HEK293 (cell line): ENCODE data around the gene DPP6.

Experiments
- CTCF ChIA-PET: fragments of 350-600 bp; formaldehyde crosslinking; extraction: SDS; loops from one replicate; lab custom pipeline; 2021; ENCODE audit warnings: antibody characterized with exemption; lab: Yijun Ruan, JAX
- POLR2A ChIA-PET: fragments of 300-600 bp; formaldehyde crosslinking; extraction: SDS; loops from one replicate; lab custom pipeline; 2020; ENCODE audit warnings: antibody characterized with exemption, inconsistent platforms; lab: Yijun Ruan, JAX
- H3K27ac ChIP-seq: fragments of 200-500 bp; sonication (Bioruptor generic); 2 replicates; pipeline ENCODE4 v1.5.1; 2014; ENCODE audit warnings: low read depth, low read length, control low read depth, inconsistent platforms; ENCODE audit errors: extremely low read depth
- H3K36me3 ChIP-seq, 2 experiments: fragments of 200-500 bp in 1 of 2; sonication (Bioruptor generic) in 1 of 2; 1 replicate in 1 of 2; 2 replicates in 1 of 2; pipeline ENCODE4 v1.5.1; 2014 to 2017; ENCODE audit warnings: inconsistent platforms in 2 of 2, low read length in 2 of 2; ENCODE audit not compliant: control insufficient read depth in 2 of 2, insufficient read depth in 1 of 2
- H3K4me1 ChIP-seq: fragments of 200-500 bp; sonication (Bioruptor generic); 2 replicates; pipeline ENCODE4 v1.5.1; 2014; ENCODE audit warnings: mild to moderate bottlenecking, low read length, inconsistent platforms; ENCODE audit not compliant: control insufficient read depth, insufficient read depth
- H3K4me3 ChIP-seq: 2 replicates; pipeline ENCODE4 v1.5.1; 2011; ENCODE audit warnings: low read depth, mild to moderate bottlenecking, control low read depth, low read length, moderate library complexity
- H3K9me3 ChIP-seq: fragments of 200-500 bp; sonication (Bioruptor generic); 2 replicates; pipeline ENCODE4 v1.5.1; 2014; ENCODE audit warnings: low read depth, low read length, inconsistent platforms; ENCODE audit not compliant: control insufficient read depth, insufficient read depth
- HOXA7 ChIP-seq: sonication (generic); formaldehyde crosslinking; IDR thresholded peaks from 2 replicates; pipeline ENCODE4 v1.8.1; 2022; ENCODE audit warnings: missing genetic modification reagents, borderline replicate concordance
- MYNN ChIP-seq: fragments of 450-650 bp; formaldehyde crosslinking; IDR thresholded peaks from 2 replicates; pipeline ENCODE4 v1.5.1; 2016; ENCODE audit warnings: missing biosample characterization, missing genetic modification characterization, borderline replicate concordance
- REPIN1 ChIP-seq: fragments of 450-650 bp; formaldehyde crosslinking; IDR thresholded peaks from 2 replicates; pipeline ENCODE4 v1.5.1; 2017; ENCODE audit warnings: missing biosample characterization, missing genetic modification characterization, low read depth
- SETDB1 ChIP-seq: IDR thresholded peaks from one replicate; pipeline ENCODE4 v1.6.1; 2017; ENCODE audit warnings: mild to moderate bottlenecking, low read length, moderate library complexity, mixed read lengths; ENCODE audit not compliant: insufficient read length
- SP2 ChIP-seq: fragments of 450-650 bp; formaldehyde crosslinking; IDR thresholded peaks from 2 replicates; pipeline ENCODE4 v1.5.1; 2016; ENCODE audit warnings: missing biosample characterization, missing genetic modification characterization
- SP3 ChIP-seq: fragments of 450-650 bp; formaldehyde crosslinking; IDR thresholded peaks from 2 replicates; pipeline ENCODE4 v1.5.1; 2016; ENCODE audit warnings: missing biosample characterization, missing genetic modification characterization
- YY2 ChIP-seq: fragments of 450-650 bp; formaldehyde crosslinking; IDR thresholded peaks from 2 replicates; pipeline ENCODE4 v1.5.1; 2016; ENCODE audit warnings: missing biosample characterization, missing genetic modification characterization
- ZBTB11 ChIP-seq: fragments of 450-650 bp; formaldehyde crosslinking; conservative IDR thresholded peaks from 2 replicates; pipeline ENCODE4 v1.5.1; 2016; ENCODE audit warnings: low read depth, missing biosample characterization, missing genetic modification characterization
- ZFHX2 ChIP-seq: fragments of 450-650 bp; formaldehyde crosslinking; conservative IDR thresholded peaks from 2 replicates; pipeline ENCODE4 v1.5.1; 2016; ENCODE audit warnings: missing biosample characterization, missing genetic modification characterization
- ZNF140 ChIP-seq: fragments of 450-650 bp; formaldehyde crosslinking; IDR thresholded peaks from 2 replicates; pipeline ENCODE4 v1.5.1; 2016; ENCODE audit warnings: missing biosample characterization, missing genetic modification characterization
- ZNF146 ChIP-seq: fragments of 450-650 bp; formaldehyde crosslinking; IDR thresholded peaks from 2 replicates; pipeline ENCODE4 v1.5.1; 2016; ENCODE audit warnings: missing biosample characterization, missing genetic modification characterization
- ZNF169 ChIP-seq: fragments of 450-650 bp; formaldehyde crosslinking; IDR thresholded peaks from 2 replicates; pipeline ENCODE4 v1.5.1; 2016; ENCODE audit warnings: missing biosample characterization, missing genetic modification characterization
- ZNF292 ChIP-seq: fragments of 450-650 bp; formaldehyde crosslinking; IDR thresholded peaks from 2 replicates; pipeline ENCODE4 v1.5.1; 2016; ENCODE audit warnings: low read depth, missing biosample characterization, missing genetic modification characterization, borderline replicate concordance
- ZNF366 ChIP-seq: fragments of 450-650 bp; formaldehyde crosslinking; conservative IDR thresholded peaks from 2 replicates; pipeline ENCODE4 v1.5.1; 2016; ENCODE audit warnings: missing biosample characterization, missing genetic modification characterization
- ZNF521 ChIP-seq: fragments of 450-650 bp; formaldehyde crosslinking; IDR thresholded peaks from 2 replicates; pipeline ENCODE4 v1.5.1; 2017; ENCODE audit warnings: missing biosample characterization, mild to moderate bottlenecking, missing genetic modification characterization
- ZNF560 ChIP-seq: fragments of 450-650 bp; formaldehyde crosslinking; IDR thresholded peaks from 2 replicates; pipeline ENCODE4 v1.5.1; 2017; ENCODE audit warnings: missing biosample characterization, missing genetic modification characterization, borderline replicate concordance
- ZNF621 ChIP-seq: fragments of 450-650 bp; formaldehyde crosslinking; IDR thresholded peaks from 2 replicates; pipeline ENCODE4 v1.5.1; 2017; ENCODE audit warnings: missing biosample characterization, missing genetic modification characterization
- ZNF624 ChIP-seq: fragments of 450-650 bp; formaldehyde crosslinking; IDR thresholded peaks from 2 replicates; pipeline ENCODE4 v1.5.1; 2017; ENCODE audit warnings: missing biosample characterization, missing genetic modification characterization
- ZNF629 ChIP-seq: fragments of 450-650 bp; formaldehyde crosslinking; IDR thresholded peaks from 2 replicates; pipeline ENCODE4 v1.5.1; 2017; ENCODE audit warnings: missing biosample characterization, missing genetic modification characterization
- ZNF677 ChIP-seq: fragments of 450-650 bp; IDR thresholded peaks from 2 replicates; pipeline ENCODE4 v1.5.0; 2018; ENCODE audit warnings: missing biosample characterization, mild to moderate bottlenecking, missing genetic modification characterization, moderate library complexity
- TF ChIP-seq, protein P1 (sequence below): fragments of 450-650 bp; formaldehyde crosslinking; IDR thresholded peaks from 2 replicates; pipeline ENCODE4 v1.5.1; 2016; ENCODE audit warnings: missing biosample characterization, missing genetic modification characterization
- TF ChIP-seq, protein P2 (sequence below): fragments of 450-650 bp; formaldehyde crosslinking; IDR thresholded peaks from 2 replicates; pipeline ENCODE4 v1.5.1; 2016; ENCODE audit warnings: missing biosample characterization, missing genetic modification characterization, low read depth
- TF ChIP-seq, protein P3 (sequence below): fragments of 450-650 bp; formaldehyde crosslinking; IDR thresholded peaks from 2 replicates; pipeline ENCODE4 v1.5.1; 2016; ENCODE audit warnings: missing biosample characterization, missing genetic modification characterization, borderline replicate concordance
- TF ChIP-seq, protein P4 (sequence below): fragments of 450-650 bp; formaldehyde crosslinking; IDR thresholded peaks from 2 replicates; pipeline ENCODE4 v1.5.1; 2016; ENCODE audit warnings: missing biosample characterization, missing genetic modification characterization

The DPP6 gene

DNA sequence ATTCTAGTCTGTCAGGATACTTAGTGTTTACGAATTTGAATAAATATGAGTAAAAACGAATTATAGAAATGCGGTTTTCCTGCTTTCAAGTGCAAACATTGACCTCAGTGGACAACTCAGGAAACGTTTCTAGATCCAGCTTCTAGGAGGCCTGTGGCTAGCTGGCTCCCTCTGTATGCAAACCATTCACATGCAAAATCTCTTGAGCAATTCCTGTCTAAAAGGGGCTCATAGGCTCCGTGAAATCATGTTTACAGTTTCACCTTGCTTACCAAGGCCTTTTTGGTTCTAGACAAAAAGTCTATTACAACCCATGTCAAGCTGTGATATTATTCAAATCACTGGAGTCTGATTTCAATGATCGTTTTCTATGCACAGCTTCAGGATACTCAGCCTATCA is 364.5 kb downstream of the DPP6 start (continued):
- no peak for TF ChIP-seq ZNF169
- TF ChIP-seq SETDB1 = no peak
- TF ChIP-seq REPIN1 (tag by site-specific recombination) = no peak
- TF ChIP-seq ZFHX2 (tag by site-specific recombination) = no peak
- TF ChIP-seq ZNF366 (tag by site-specific recombination) = no peak
- no peak for TF ChIP-seq ZNF621 (tag by site-specific recombination)
- TF ChIP-seq ZNF624 (tag by site-specific recombination) = no peak
- TF ChIP-seq, protein P1, sequence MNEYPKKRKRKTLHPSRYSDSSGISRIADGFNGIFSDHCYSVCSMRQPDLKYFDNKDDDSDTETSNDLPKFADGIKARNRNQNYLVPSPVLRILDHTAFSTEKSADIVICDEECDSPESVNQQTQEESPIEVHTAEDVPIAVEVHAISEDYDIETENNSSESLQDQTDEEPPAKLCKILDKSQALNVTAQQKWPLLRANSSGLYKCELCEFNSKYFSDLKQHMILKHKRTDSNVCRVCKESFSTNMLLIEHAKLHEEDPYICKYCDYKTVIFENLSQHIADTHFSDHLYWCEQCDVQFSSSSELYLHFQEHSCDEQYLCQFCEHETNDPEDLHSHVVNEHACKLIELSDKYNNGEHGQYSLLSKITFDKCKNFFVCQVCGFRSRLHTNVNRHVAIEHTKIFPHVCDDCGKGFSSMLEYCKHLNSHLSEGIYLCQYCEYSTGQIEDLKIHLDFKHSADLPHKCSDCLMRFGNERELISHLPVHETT = no peak
- no peak for TF ChIP-seq ZNF677 (tag by site-specific recombination)

DNA sequence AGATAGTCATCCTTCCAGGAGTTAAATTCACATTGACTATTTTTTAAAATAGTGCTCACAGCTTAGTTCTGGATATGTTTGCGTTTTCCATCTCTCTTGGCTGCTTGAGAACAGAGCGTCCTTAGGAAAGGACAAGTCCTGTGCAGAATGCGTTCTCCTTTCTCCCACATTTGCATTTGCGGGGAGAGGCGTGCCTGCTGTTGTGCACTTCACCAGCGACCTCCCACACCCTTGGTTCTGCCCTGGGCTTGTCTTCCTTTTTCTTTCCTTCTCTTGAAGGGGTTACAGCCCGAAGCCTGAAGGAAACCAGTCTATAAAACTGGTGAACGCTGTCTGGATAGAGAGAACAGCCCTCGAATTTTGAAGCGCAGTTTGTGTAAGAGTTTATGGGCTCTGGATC is 367.1 kb downstream of the DPP6 start:
- H3K4me1 ChIP-seq = no peaks in the 10 kb centered on the region
- no peaks in the 10 kb centered on the region for H3K36me3 ChIP-seq
- no peak overlapping the region for H3K27ac ChIP-seq
- H3K4me3 ChIP-seq = no peak overlapping the region
- TF ChIP-seq ZNF146 (no peak), SP2 (no peak), YY2 (tag by site-specific recombination) (no peak), ZNF169 (no peak), SP3 (tag by site-specific recombination) (no peak), ZBTB11 (tag by site-specific recombination) (no peak), ZNF366 (tag by site-specific recombination) (no peak), MYNN (tag by site-specific recombination) (no peak), ZNF140 (no peak), ZNF560 (no peak), ZNF521 (tag by site-specific recombination) (no peak), HOXA7 (CRISPR knock-in tag) (no peak), ZFHX2 (tag by site-specific recombination) (no peak), ZNF292 (no peak), ZNF629 (no peak)
- TF ChIP-seq, protein P2, sequence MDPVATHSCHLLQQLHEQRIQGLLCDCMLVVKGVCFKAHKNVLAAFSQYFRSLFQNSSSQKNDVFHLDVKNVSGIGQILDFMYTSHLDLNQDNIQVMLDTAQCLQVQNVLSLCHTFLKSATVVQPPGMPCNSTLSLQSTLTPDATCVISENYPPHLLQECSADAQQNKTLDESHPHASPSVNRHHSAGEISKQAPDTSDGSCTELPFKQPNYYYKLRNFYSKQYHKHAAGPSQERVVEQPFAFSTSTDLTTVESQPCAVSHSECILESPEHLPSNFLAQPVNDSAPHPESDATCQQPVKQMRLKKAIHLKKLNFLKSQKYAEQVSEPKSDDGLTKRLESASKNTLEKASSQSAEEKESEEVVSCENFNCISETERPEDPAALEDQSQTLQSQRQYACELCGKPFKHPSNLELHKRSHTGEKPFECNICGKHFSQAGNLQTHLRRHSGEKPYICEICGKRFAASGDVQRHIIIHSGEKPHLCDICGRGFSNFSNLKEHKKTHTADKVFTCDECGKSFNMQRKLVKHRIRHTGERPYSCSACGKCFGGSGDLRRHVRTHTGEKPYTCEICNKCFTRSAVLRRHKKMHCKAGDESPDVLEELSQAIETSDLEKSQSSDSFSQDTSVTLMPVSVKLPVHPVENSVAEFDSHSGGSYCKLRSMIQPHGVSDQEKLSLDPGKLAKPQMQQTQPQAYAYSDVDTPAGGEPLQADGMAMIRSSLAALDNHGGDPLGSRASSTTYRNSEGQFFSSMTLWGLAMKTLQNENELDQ = no peak
- TF ChIP-seq, protein P3, sequence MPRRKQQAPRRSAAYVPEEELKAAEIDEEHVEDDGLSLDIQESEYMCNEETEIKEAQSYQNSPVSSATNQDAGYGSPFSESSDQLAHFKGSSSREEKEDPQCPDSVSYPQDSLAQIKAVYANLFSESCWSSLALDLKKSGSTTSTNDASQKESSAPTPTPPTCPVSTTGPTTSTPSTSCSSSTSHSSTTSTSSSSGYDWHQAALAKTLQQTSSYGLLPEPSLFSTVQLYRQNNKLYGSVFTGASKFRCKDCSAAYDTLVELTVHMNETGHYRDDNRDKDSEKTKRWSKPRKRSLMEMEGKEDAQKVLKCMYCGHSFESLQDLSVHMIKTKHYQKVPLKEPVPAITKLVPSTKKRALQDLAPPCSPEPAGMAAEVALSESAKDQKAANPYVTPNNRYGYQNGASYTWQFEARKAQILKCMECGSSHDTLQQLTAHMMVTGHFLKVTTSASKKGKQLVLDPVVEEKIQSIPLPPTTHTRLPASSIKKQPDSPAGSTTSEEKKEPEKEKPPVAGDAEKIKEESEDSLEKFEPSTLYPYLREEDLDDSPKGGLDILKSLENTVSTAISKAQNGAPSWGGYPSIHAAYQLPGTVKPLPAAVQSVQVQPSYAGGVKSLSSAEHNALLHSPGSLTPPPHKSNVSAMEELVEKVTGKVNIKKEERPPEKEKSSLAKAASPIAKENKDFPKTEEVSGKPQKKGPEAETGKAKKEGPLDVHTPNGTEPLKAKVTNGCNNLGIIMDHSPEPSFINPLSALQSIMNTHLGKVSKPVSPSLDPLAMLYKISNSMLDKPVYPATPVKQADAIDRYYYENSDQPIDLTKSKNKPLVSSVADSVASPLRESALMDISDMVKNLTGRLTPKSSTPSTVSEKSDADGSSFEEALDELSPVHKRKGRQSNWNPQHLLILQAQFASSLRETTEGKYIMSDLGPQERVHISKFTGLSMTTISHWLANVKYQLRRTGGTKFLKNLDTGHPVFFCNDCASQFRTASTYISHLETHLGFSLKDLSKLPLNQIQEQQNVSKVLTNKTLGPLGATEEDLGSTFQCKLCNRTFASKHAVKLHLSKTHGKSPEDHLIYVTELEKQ (tag by site-specific recombination) = no peak
- TF ChIP-seq, protein P4, sequence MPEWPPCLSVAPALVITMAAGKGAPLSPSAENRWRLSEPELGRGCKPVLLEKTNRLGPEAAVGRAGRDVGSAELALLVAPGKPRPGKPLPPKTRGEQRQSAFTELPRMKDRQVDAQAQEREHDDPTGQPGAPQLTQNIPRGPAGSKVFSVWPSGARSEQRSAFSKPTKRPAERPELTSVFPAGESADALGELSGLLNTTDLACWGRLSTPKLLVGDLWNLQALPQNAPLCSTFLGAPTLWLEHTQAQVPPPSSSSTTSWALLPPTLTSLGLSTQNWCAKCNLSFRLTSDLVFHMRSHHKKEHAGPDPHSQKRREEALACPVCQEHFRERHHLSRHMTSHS (tag by site-specific recombination) = no peak
- ChIA-PET CTCF (no interaction called here), POLR2A (no interaction called here)
- no peaks in the 10 kb centered on the region for H3K9me3 ChIP-seq
